GM12875 (cell line): ENCODE data around the gene MRPL14.
A peak's percentile ranks its signal among the peaks of the same experiment; 100 is the strongest.

Experiments
- H3K4me3 ChIP-seq: one replicate; pipeline ENCODE4 v1.5.1; 2011; ENCODE audit warnings: low read depth, low read length, control low read depth
- CTCF ChIP-seq: IDR thresholded peaks from 2 replicates; pipeline ENCODE4 v1.5.1; 2011; ENCODE audit warnings: low read depth, mild to moderate bottlenecking, control low read depth, inconsistent platforms, low read length, moderate library complexity, borderline replicate concordance; ENCODE audit not compliant: insufficient read depth

Gene MRPL14

GRCh38 chr6:44115866-44116265 is 11.4 kb downstream of the MRPL14 start:
- no peak overlapping the region for H3K4me3 ChIP-seq
- no peak for TF ChIP-seq CTCF

GRCh38 chr6:44113414-44113813 is 13.8 kb downstream of the MRPL14 start:
- TF ChIP-seq CTCF, result peak; percentile 19; the same call in 1 of the 2 replicates
- no peak overlapping the region for H3K4me3 ChIP-seq

GRCh38 chr6:44111434-44112417 is 15.5 kb downstream of the MRPL14 start:
- no peak for TF ChIP-seq CTCF
- no peak overlapping the region for H3K4me3 ChIP-seq

- no peak for TF ChIP-seq CTCF
- no peak overlapping the region for H3K4me3 ChIP-seq
Measured at GRCh38 chr6:44110966-44111365, 16.3 kb downstream of the MRPL14 start.

- no peak overlapping the region for H3K4me3 ChIP-seq
- no peak for TF ChIP-seq CTCF
Measured at GRCh38 chr6:44110005-44110676, 17.1 kb downstream of the MRPL14 start.

GRCh38 chr6:44109212-44109611 is 18.0 kb downstream of the MRPL14 start:
- no peak overlapping the region for H3K4me3 ChIP-seq
- no peak for TF ChIP-seq CTCF
